Lower leg skin (tissue), 3 donors: ENCODE data around the gene FGFRL1.

Experiments used
- POLR2A ChIP-seq, 2 donors: fragments of 450-650 bp; IDR thresholded peaks; one replicate each; pipeline ENCODE4 v1.6.1; 2016 to 2017; ENCODE audit warnings: antibody characterized with exemption in 2 of 2, mild to moderate bottlenecking in 1 of 2, moderate library complexity in 1 of 2
- TF ChIP-seq, protein P1 (sequence below), 3 donors: fragments of 450-650 bp; IDR thresholded peaks; one replicate each; pipeline ENCODE4 v1.5.1; 2016; ENCODE audit warnings: antibody characterized with exemption in 3 of 3, mild to moderate bottlenecking in 3 of 3, moderate library complexity in 2 of 3

DNA sequence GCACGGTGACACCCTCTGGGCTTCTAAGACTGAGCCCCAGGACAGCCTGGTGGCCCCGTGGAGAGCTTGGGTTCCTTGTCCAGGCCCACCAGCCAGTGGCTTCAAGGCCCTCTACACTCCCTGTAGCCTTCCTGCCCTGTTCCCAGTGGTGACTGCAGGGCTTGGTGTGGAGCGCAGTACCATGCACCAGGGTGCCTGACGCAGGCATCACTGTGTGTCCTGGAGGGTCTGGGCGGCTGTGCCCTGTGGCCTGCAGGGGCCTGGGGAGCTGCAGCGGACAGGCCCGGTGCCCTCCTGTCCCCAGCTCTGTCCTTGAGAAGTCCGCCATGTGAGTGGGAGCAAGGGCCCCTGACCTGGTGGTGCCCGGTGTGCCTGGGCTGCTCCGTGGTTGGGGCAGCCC is 4.3 kb downstream of the FGFRL1 start:
- TF ChIP-seq, protein P1, sequence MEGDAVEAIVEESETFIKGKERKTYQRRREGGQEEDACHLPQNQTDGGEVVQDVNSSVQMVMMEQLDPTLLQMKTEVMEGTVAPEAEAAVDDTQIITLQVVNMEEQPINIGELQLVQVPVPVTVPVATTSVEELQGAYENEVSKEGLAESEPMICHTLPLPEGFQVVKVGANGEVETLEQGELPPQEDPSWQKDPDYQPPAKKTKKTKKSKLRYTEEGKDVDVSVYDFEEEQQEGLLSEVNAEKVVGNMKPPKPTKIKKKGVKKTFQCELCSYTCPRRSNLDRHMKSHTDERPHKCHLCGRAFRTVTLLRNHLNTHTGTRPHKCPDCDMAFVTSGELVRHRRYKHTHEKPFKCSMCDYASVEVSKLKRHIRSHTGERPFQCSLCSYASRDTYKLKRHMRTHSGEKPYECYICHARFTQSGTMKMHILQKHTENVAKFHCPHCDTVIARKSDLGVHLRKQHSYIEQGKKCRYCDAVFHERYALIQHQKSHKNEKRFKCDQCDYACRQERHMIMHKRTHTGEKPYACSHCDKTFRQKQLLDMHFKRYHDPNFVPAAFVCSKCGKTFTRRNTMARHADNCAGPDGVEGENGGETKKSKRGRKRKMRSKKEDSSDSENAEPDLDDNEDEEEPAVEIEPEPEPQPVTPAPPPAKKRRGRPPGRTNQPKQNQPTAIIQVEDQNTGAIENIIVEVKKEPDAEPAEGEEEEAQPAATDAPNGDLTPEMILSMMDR (IDR thresholded peaks at IDR 0.05): no peak
- no peak for TF ChIP-seq POLR2A (IDR thresholded peaks at IDR 0.05)
